Mesenchymal stem cell (in vitro differentiated cells and primary cell): ENCODE measurements around the gene ACAT1.
"Not testable (repeated sequence)": the region's sequence is repeated elsewhere in the genome, so short reads cannot be mapped to it uniquely, and the experiment has no call there.

Experiments
- DNase-seq: peaks from one replicate; pipeline ENCODE4 v3.0.0-alpha.2; 2013
- H2AFZ ChIP-seq: one replicate; pipeline ENCODE4 v1.6.1; 2013; ENCODE audit warnings: low read depth, mild to moderate bottlenecking, control low read depth, inconsistent platforms, low read length, moderate library complexity
- H2AK5ac ChIP-seq: 2 replicates; pipeline ENCODE4 v1.6.1; 2013; ENCODE audit warnings: low read length, moderate library complexity, mild to moderate bottlenecking, inconsistent platforms; ENCODE audit not compliant: severe bottlenecking
- H2BK120ac ChIP-seq: one replicate; pipeline ENCODE4 v1.6.1; 2013; ENCODE audit warnings: low read depth, mild to moderate bottlenecking, inconsistent platforms, low read length, moderate library complexity
- H2BK12ac ChIP-seq, 2 experiments: one replicate each; pipeline ENCODE4 v1.6.1; 2013; ENCODE audit warnings: inconsistent platforms in 2 of 2, low read length in 2 of 2, mild to moderate bottlenecking in 2 of 2, moderate library complexity in 2 of 2, control low read depth in 1 of 2
- H2BK15ac ChIP-seq: one replicate; pipeline ENCODE4 v1.6.1; 2013; ENCODE audit warnings: mild to moderate bottlenecking, low read depth, inconsistent platforms; ENCODE audit not compliant: poor library complexity, severe bottlenecking
- H2BK5ac ChIP-seq: 2 replicates; pipeline ENCODE4 v1.6.1; 2013; ENCODE audit warnings: low read depth, mild to moderate bottlenecking, low read length, control low read depth, inconsistent platforms; ENCODE audit not compliant: poor library complexity, severe bottlenecking
- H3K14ac ChIP-seq, 2 experiments: one replicate each; pipeline ENCODE4 v1.6.1; 2013; ENCODE audit warnings: inconsistent platforms in 2 of 2, low read length in 2 of 2, control low read depth in 1 of 2, mild to moderate bottlenecking in 1 of 2, moderate library complexity in 1 of 2
- H3K18ac ChIP-seq, 2 experiments: one replicate each; pipeline ENCODE4 v1.6.1; 2013; ENCODE audit warnings: inconsistent platforms in 2 of 2, low read length in 2 of 2, control low read depth in 1 of 2, low read depth in 1 of 2, mild to moderate bottlenecking in 1 of 2
- H3K23ac ChIP-seq, 2 experiments: one replicate each; pipeline ENCODE4 v1.6.1; 2013; ENCODE audit warnings: inconsistent platforms in 2 of 2, low read length in 2 of 2, mild to moderate bottlenecking in 2 of 2, moderate library complexity in 2 of 2, control low read depth in 1 of 2
- H3K27ac ChIP-seq: 2 replicates; pipeline ENCODE4 v1.5.1; 2013; ENCODE audit warnings: mild to moderate bottlenecking, moderate library complexity, low read length, control low read depth, inconsistent platforms; ENCODE audit not compliant: poor library complexity, severe bottlenecking
- H3K27me3 ChIP-seq, 2 experiments: 2 replicates each; pipeline versions ENCODE4 v1.6.1 to v1.7.0; 2013; ENCODE audit warnings: low read length in 2 of 2, mild to moderate bottlenecking in 2 of 2, moderate library complexity in 2 of 2, control low read depth in 1 of 2, inconsistent platforms in 1 of 2; ENCODE audit not compliant: control insufficient read depth in 1 of 2, insufficient read depth in 1 of 2
- H3K36me3 ChIP-seq, 2 experiments: 2 replicates each; pipeline versions ENCODE4 v1.6.1 to v1.7.0; 2013; ENCODE audit warnings: low read length in 2 of 2, control low read depth in 1 of 2, inconsistent platforms in 1 of 2, low read depth in 1 of 2, mild to moderate bottlenecking in 1 of 2; ENCODE audit not compliant: insufficient read depth in 2 of 2, control insufficient read depth in 1 of 2
- H3K4ac ChIP-seq, 2 experiments: one replicate each; pipeline ENCODE4 v1.6.1; 2013; ENCODE audit warnings: inconsistent platforms in 2 of 2, low read length in 2 of 2, mild to moderate bottlenecking in 2 of 2, moderate library complexity in 2 of 2, control low read depth in 1 of 2, low read depth in 1 of 2
- H3K4me1 ChIP-seq: 2 replicates; pipeline ENCODE4 v1.6.1; 2013; ENCODE audit warnings: low read depth, low read length, control low read depth; ENCODE audit not compliant: control insufficient read depth, insufficient read depth
- H3K4me2 ChIP-seq: 2 replicates; pipeline ENCODE4 v1.6.1; 2013; ENCODE audit warnings: low read length, mild to moderate bottlenecking, inconsistent platforms; ENCODE audit not compliant: poor library complexity, severe bottlenecking
- H3K4me3 ChIP-seq, 2 experiments: 2 replicates each; pipeline versions ENCODE4 v1.5.1 to v1.7.0; 2013; ENCODE audit warnings: low read length in 2 of 2, mild to moderate bottlenecking in 2 of 2, control low read depth in 1 of 2, low read depth in 1 of 2; ENCODE audit not compliant: insufficient read depth in 1 of 2
- H3K79me1 ChIP-seq: replicated peaks from 2 replicates; pipeline ENCODE4 v1.6.1; 2013; ENCODE audit warnings: mild to moderate bottlenecking, control low read depth, low read length, inconsistent platforms; ENCODE audit not compliant: poor library complexity, severe bottlenecking
- H3K9ac ChIP-seq: 2 replicates; pipeline ENCODE4 v1.7.0; 2013; ENCODE audit warnings: mild to moderate bottlenecking, low read length, moderate library complexity
- H3K9me3 ChIP-seq: 2 replicates; pipeline ENCODE4 v1.7.0; 2013; ENCODE audit warnings: mild to moderate bottlenecking, low read length; ENCODE audit not compliant: control insufficient read depth
- H4K8ac ChIP-seq: one replicate; pipeline ENCODE4 v1.6.1; 2013; ENCODE audit warnings: inconsistent platforms, mild to moderate bottlenecking, low read length, moderate library complexity
- H4K91ac ChIP-seq: one replicate; pipeline ENCODE4 v1.6.1; 2013; ENCODE audit warnings: mild to moderate bottlenecking, low read length, inconsistent platforms
- WGBS: methylation state at CpG from one replicate; pipeline ENCODE4 v1.1.7; 2013; ENCODE audit warnings: mixed read lengths; 5-methylcytosine and 5-hydroxymethylcytosine counted together

Gene ACAT1

DNA sequence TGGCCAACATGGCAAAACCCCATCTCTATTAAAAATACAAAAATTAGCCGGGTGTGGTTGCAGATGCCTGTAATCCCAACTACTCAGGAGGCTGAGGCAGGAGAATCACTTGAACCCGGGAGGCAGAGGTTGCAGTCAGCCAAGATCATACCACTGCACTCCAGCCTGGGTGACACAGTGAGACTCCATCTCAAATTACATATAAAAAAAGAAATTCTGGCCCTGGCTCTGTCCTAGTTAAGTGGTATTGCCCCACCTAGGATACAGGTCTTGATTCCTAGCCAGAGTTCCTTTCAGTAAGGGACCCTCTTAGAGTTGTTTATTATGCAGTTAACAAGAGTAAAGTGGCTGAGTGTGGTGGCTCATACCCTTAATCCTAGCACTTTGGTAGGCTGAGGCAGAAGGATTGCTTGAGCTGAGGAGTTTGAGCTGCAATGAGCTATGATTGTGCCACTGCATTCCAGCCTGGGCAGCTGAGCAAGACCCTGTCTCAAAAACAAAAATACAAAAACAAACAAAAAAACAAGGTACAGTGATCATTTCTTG lies 11.7 kb downstream of the ACAT1 start:
- H2BK5ac ChIP-seq, H2AK5ac ChIP-seq, H4K8ac ChIP-seq, H3K23ac ChIP-seq, H3K4me1 ChIP-seq, H3K27ac ChIP-seq, H3K14ac ChIP-seq, H2AFZ ChIP-seq, H3K18ac ChIP-seq, H2BK12ac ChIP-seq, H3K4me3 ChIP-seq, H3K27me3 ChIP-seq, DNase-seq, H2BK15ac ChIP-seq, H3K9me3 ChIP-seq, H4K91ac ChIP-seq, H3K4me2 ChIP-seq, H3K9ac ChIP-seq, H2BK120ac ChIP-seq: not testable (repeated sequence)
- Histone ChIP-seq H3K4ac (peak overlapping the region; percentile 28 to 64), H3K36me3 (peaks cover 10 to 46% of the 10 kb centered on the region in 2 experiments), H3K79me1 (peaks cover 11% of the 10 kb centered on the region)
- 96% methylated on average over 2 of the region's 2 CpGs for WGBS

GRCh38 chr11:108135845-108136544 lies 14.6 kb downstream of the ACAT1 start:
- peaks cover 15% of the 10 kb centered on the region for H3K79me1 ChIP-seq
- H3K27ac ChIP-seq: no peak overlapping the region
- no peak overlapping the region for H3K23ac ChIP-seq
- no peak overlapping the region for H3K4me2 ChIP-seq
- H4K8ac ChIP-seq: no peak overlapping the region
- no peak overlapping the region for H2BK120ac ChIP-seq
- DNase-seq: peak; percentile 26
- peaks cover 9 to 67% of the 10 kb centered on the region in 2 experiments for H3K36me3 ChIP-seq
- H3K18ac ChIP-seq: no peak overlapping the region
- H2AK5ac ChIP-seq: no peak overlapping the region
- H3K9ac ChIP-seq: no peak overlapping the region
- H3K4me1 ChIP-seq: peaks cover 2% of the 10 kb centered on the region
- H2BK12ac ChIP-seq: no peak overlapping the region
- H3K14ac ChIP-seq: no peak overlapping the region
- H4K91ac ChIP-seq: no peak overlapping the region
- WGBS: 89% methylated on average over 1 of the region's 2 CpGs
- H3K9me3 ChIP-seq: no peaks in the 10 kb centered on the region
- H3K4ac ChIP-seq: no peak overlapping the region
- no peak overlapping the region for H2BK15ac ChIP-seq
- H3K4me3 ChIP-seq: no peak overlapping the region
- H2AFZ ChIP-seq: no peak overlapping the region
- no peak overlapping the region for H2BK5ac ChIP-seq
- no peaks in the 10 kb centered on the region for H3K27me3 ChIP-seq

DNA sequence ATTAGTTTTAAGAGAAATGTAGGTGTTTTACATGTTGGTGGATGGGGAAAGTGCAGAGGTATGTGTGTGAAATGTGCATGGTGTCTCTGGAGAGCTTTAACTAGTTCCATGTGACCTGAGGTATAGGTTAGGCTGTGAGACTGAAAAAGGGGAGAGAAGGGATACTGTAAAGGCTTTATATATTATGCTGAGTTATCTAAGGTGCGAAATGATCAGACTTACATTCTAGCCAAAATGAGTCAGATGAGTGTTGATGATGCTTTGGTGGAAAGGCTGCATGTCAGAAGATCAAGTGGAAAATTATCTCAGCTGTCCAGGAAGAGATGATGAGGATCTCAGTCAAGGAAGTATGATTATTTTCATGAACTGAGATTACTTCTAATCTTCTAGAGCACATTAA lies 15.8 kb downstream of the ACAT1 start:
- Histone ChIP-seq H2BK15ac (no peak overlapping the region), H3K79me1 (peaks cover 14% of the 10 kb centered on the region), H2BK5ac (no peak overlapping the region), H4K8ac (no peak overlapping the region), H3K23ac (no peak overlapping the region), H3K4ac (no peak overlapping the region), H3K9ac (no peak overlapping the region), H2BK12ac (no peak overlapping the region), H3K14ac (no peak overlapping the region), H3K4me3 (no peak overlapping the region), H2AFZ (no peak overlapping the region), H3K27me3 (no peaks in the 10 kb centered on the region), H3K18ac (no peak overlapping the region), H3K9me3 (no peaks in the 10 kb centered on the region), H3K36me3 (peaks cover 11 to 75% of the 10 kb centered on the region in 2 experiments), H3K4me1 (no peaks in the 10 kb centered on the region), H2BK120ac (no peak overlapping the region), H3K4me2 (no peak overlapping the region), H2AK5ac (no peak overlapping the region), H3K27ac (no peak overlapping the region), H4K91ac (no peak overlapping the region)
- whole genome bisulfite sequencing: 95% methylated on average over 1 of the region's 1 CpG
- DNase-seq: no peak

- Histone ChIP-seq H3K27ac (no peak overlapping the region), H3K4me2 (no peak overlapping the region), H3K9ac (no peak overlapping the region), H4K91ac (no peak overlapping the region), H2BK12ac (no peak overlapping the region), H3K9me3 (no peaks in the 10 kb centered on the region), H3K14ac (no peak overlapping the region), H3K79me1 (peaks cover 12% of the 10 kb centered on the region), H3K36me3 (peaks cover 19 to 85% of the 10 kb centered on the region in 2 experiments), H3K4me1 (no peaks in the 10 kb centered on the region), H3K27me3 (no peaks in the 10 kb centered on the region), H3K18ac (no peak overlapping the region), H2BK5ac (no peak overlapping the region), H2BK120ac (no peak overlapping the region), H3K4ac (no peak overlapping the region), H3K4me3 (no peak overlapping the region), H3K23ac (no peak overlapping the region), H2BK15ac (no peak overlapping the region), H2AK5ac (no peak overlapping the region), H2AFZ (no peak overlapping the region), H4K8ac (no peak overlapping the region)
- WGBS: 91% methylated on average over 7 of the region's 7 CpGs
- DNase-seq: no peak
These were observed 20.9 kb downstream of the ACAT1 start for GRCh38 chr11:108142304-108142703.
